Chondrocyte (in vitro differentiated cells): ENCODE measurements around the gene HNRNPC. TPM values are rescaled to one million over a fixed set of nuclear protein-coding genes. Genes with fewer than 3 reads are reported as not detected.
A peak's percentile ranks its signal among the peaks of the same experiment; 100 is the strongest.

Experiments
- DNase-seq: peaks from one replicate; pipeline ENCODE4 v3.0.0; 2021; ENCODE audit warnings: mixed read lengths, low spot score
- H3K27ac Mint-ChIP-seq: one replicate; pipeline ENCODE4 v1.8.0; 2021; ENCODE audit warnings: mild to moderate bottlenecking, moderate library complexity, mixed read lengths; ENCODE audit not compliant: unreplicated experiment
- H3K27me3 Mint-ChIP-seq: 2 replicates; pipeline ENCODE4 v1.8.0; 2021; ENCODE audit warnings: low read depth, mixed read lengths
- H3K36me3 Mint-ChIP-seq: 2 replicates; pipeline ENCODE4 v1.8.0; 2021; ENCODE audit warnings: low read depth, mixed read lengths
- H3K4me1 Mint-ChIP-seq: 2 replicates; pipeline ENCODE4 v1.8.0; 2021; ENCODE audit warnings: low read depth, mild to moderate bottlenecking, mixed read lengths
- H3K4me3 Mint-ChIP-seq: one replicate; pipeline ENCODE4 v1.8.0; 2021; ENCODE audit warnings: mild to moderate bottlenecking, moderate library complexity, mixed read lengths; ENCODE audit not compliant: unreplicated experiment
- H3K9me3 Mint-ChIP-seq: 2 replicates; pipeline ENCODE4 v1.8.0; 2021; ENCODE audit warnings: low read depth, mixed read lengths
- CTCF ChIP-seq: fragments of 200-600 bp; sonication (generic); IDR thresholded peaks from 2 replicates; pipeline ENCODE4 v1.5.0; 2021; ENCODE audit warnings: antibody characterized with exemption, mild to moderate bottlenecking, moderate library complexity
- total RNA-seq: library from RNA; stranded (reverse); gene quantifications from 3 replicates; pipeline ENCODE4 v1.2.1, GENCODE V29; 2021

Gene HNRNPC
- total RNA-seq, 1 donor from 2014 or later: 286 TPM

GRCh38 chr14:21240417-21240816 lies 28.8 kb downstream of the HNRNPC start:
- no peak for TF ChIP-seq CTCF
- H3K27me3 Mint-ChIP-seq: no peaks in the 10 kb centered on the region

GRCh38 chr14:21238823-21239518 lies 30.3 kb downstream of the HNRNPC start:
- Mint-ChIP-seq H3K27ac (no peak overlapping the region), H3K4me1 (peaks cover 48% of the 10 kb centered on the region), H3K4me3 (no peak overlapping the region), H3K9me3 (no peaks in the 10 kb centered on the region), H3K36me3 (peaks cover 6% of the 10 kb centered on the region), H3K27me3 (no peaks in the 10 kb centered on the region)
- DNase-seq: no peak
- TF ChIP-seq CTCF: no peak

More at GRCh38 chr14:21240417-21240816, 28.8 kb downstream of the HNRNPC start:
- H3K9me3 Mint-ChIP-seq: no peaks in the 10 kb centered on the region
- no peak overlapping the region for H3K4me3 Mint-ChIP-seq
- peak overlapping the region; percentile 4 for H3K27ac Mint-ChIP-seq
- peaks cover 42% of the 10 kb centered on the region for H3K4me1 Mint-ChIP-seq
- no peak for DNase-seq
- peaks cover 11% of the 10 kb centered on the region for H3K36me3 Mint-ChIP-seq

GRCh38 chr14:21236948-21237797 lies 32.1 kb downstream of the HNRNPC start:
- H3K27ac Mint-ChIP-seq: peak overlapping the region; percentile 51
- H3K36me3 Mint-ChIP-seq: peaks cover 9% of the 10 kb centered on the region
- no peak overlapping the region for H3K4me3 Mint-ChIP-seq
- peaks cover 51% of the 10 kb centered on the region for H3K4me1 Mint-ChIP-seq
- no peak for TF ChIP-seq CTCF
- H3K27me3 Mint-ChIP-seq: no peaks in the 10 kb centered on the region
- no peak for DNase-seq
- no peaks in the 10 kb centered on the region for H3K9me3 Mint-ChIP-seq

- H3K9me3 Mint-ChIP-seq: no peaks in the 10 kb centered on the region
- no peak overlapping the region for H3K4me3 Mint-ChIP-seq
- no peak for TF ChIP-seq CTCF
- H3K27ac Mint-ChIP-seq: peak overlapping the region; percentile 68
- H3K36me3 Mint-ChIP-seq: peaks cover 32% of the 10 kb centered on the region
- DNase-seq: no peak
- peaks cover 51% of the 10 kb centered on the region for H3K4me1 Mint-ChIP-seq
- no peaks in the 10 kb centered on the region for H3K27me3 Mint-ChIP-seq
Measured at GRCh38 chr14:21234112-21234511, 35.1 kb downstream of the HNRNPC start.

GRCh38 chr14:21233457-21234076 lies 35.7 kb downstream of the HNRNPC start:
- H3K27ac Mint-ChIP-seq: peak overlapping the region; percentile 68
- H3K4me3 Mint-ChIP-seq: no peak overlapping the region
- H3K27me3 Mint-ChIP-seq: no peaks in the 10 kb centered on the region
- H3K9me3 Mint-ChIP-seq: no peaks in the 10 kb centered on the region
- TF ChIP-seq CTCF: peak; percentile 64
- peaks cover 32% of the 10 kb centered on the region for H3K36me3 Mint-ChIP-seq
- peaks cover 51% of the 10 kb centered on the region for H3K4me1 Mint-ChIP-seq
- DNase-seq: no peak
